Kidney (tissue), 14 donors: Measurements from ENCODE around the gene KCNAB2. TPM values are rescaled to one million over a fixed set of nuclear protein-coding genes. Genes with fewer than 3 reads are reported as not detected.

Experiments used
- DNase-seq, 5 donors: peaks; one replicate each; pipeline ENCODE4 v3.0.0-alpha.2; 2013 to 2020
- FAIRE-seq: peaks from 2 replicates; lab custom pipeline; 2012; peaks lifted over from hg19 to GRCh38; lab: Jason Lieb, UNC
- H3K27ac ChIP-seq, 2 donors: one replicate each; pipeline ENCODE4 v1.7.0; 2013; ENCODE audit warnings: low read depth in 2 of 2, low read length in 2 of 2, inconsistent platforms in 1 of 2
- H3K27me3 ChIP-seq: one replicate; pipeline ENCODE4 v1.7.1; 2013; ENCODE audit warnings: low read length, inconsistent platforms; ENCODE audit not compliant: control insufficient read depth, insufficient read depth
- H3K36me3 ChIP-seq, 3 donors: one replicate each; pipeline versions ENCODE4 v1.7.0 to v1.7.1; 2013; ENCODE audit warnings: low read length in 3 of 3, control low read depth in 1 of 3, inconsistent platforms in 1 of 3; ENCODE audit not compliant: insufficient read depth in 3 of 3, control insufficient read depth in 2 of 3
- H3K4me1 ChIP-seq, 3 donors: one replicate each; pipeline versions ENCODE4 v1.7.0 to v1.7.1; 2013; ENCODE audit warnings: low read length in 3 of 3, inconsistent platforms in 1 of 3, low read depth in 1 of 3; ENCODE audit not compliant: control insufficient read depth in 2 of 3, insufficient read depth in 2 of 3
- H3K4me3 ChIP-seq, 3 donors: one replicate each; pipeline versions ENCODE4 v1.7.0 to v1.8.1; 2013; ENCODE audit warnings: low read length in 3 of 3, control low read depth in 1 of 3, inconsistent platforms in 1 of 3
- H3K9ac ChIP-seq, 3 donors: one replicate each; pipeline versions ENCODE4 v1.7.0 to v1.7.1; 2013; ENCODE audit warnings: low read length in 3 of 3, control low read depth in 1 of 3, inconsistent platforms in 1 of 3
- H3K9me3 ChIP-seq, 3 donors: one replicate each; pipeline versions ENCODE4 v1.7.0 to v1.7.1; 2013; ENCODE audit warnings: low read length in 3 of 3, control low read depth in 1 of 3, inconsistent platforms in 1 of 3; ENCODE audit not compliant: control insufficient read depth in 2 of 3, insufficient read depth in 1 of 3
- intact Hi-C: fragments of 100-400 bp; cut with DNase I; formaldehyde crosslinking; loops from one replicate; pipeline ENCODE4 v1.11.1; 2022
- polyA plus RNA-seq: library from polyadenylated mRNA; stranded (reverse); fragments of 350-450 nt; fragmentation: Illumina TruSeq; extraction: RNeasy Lipid Tissue Mini Kit (QIAGEN cat#74804); gene quantifications from one replicate; pipeline ENCODE4 v1.2.3, GENCODE V29; 2014; ENCODE audit warnings: low read depth, low replicate concordance; ENCODE audit not compliant: insufficient read depth
- total RNA-seq: library from RNA; stranded (reverse); fragmentation: NEBNext Ultra II Directional; extraction: Animal tissue kit (Norgen Biotek cat#: 25700); gene quantifications from one replicate; pipeline ENCODE4 v1.2.1, GENCODE V29; 2021
- TF ChIP-seq, protein P1 (sequence below): IDR thresholded peaks from 3 replicates; pipeline ENCODE4 v1.5.1; 2012; ENCODE audit warnings: mild to moderate bottlenecking, moderate library complexity, borderline replicate concordance; ENCODE audit not compliant: insufficient read depth; ENCODE audit errors: extremely low read depth
- donor health status: control.
- donor health status: control.
- donor health status: control.
- donor health status: control.
- donor health status: control.
- donor health status: DM: yes; HTN: yes; CAD: no.
- donor health status: Normal renal cell carcinoma (clear cell type).

Gene KCNAB2
- total and polyA plus RNA-seq, 2 donors from 2014 or later = 19.6 to 28.1 TPM

DNA sequence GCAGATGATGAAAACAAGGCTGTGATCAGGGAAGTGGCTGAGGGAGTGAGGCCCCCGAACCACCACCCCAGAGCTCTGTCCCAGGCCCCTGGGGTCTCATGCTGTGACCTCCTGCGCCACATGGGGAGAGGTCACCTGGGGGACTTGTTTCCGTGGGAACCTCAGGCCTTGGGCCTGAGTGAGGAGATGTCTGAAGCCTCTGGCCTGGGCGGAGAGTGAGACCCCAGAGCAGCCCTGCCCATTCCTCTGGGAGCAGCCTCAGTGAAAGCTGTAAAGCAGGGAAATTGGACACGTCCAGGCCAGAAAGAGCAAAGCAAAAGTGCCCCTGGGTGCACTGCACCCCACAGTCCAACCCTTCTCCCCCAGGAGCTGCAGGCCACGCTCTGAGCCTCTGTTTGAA, 37.0 kb upstream of the KCNAB2 start:
- TF ChIP-seq, protein P1, sequence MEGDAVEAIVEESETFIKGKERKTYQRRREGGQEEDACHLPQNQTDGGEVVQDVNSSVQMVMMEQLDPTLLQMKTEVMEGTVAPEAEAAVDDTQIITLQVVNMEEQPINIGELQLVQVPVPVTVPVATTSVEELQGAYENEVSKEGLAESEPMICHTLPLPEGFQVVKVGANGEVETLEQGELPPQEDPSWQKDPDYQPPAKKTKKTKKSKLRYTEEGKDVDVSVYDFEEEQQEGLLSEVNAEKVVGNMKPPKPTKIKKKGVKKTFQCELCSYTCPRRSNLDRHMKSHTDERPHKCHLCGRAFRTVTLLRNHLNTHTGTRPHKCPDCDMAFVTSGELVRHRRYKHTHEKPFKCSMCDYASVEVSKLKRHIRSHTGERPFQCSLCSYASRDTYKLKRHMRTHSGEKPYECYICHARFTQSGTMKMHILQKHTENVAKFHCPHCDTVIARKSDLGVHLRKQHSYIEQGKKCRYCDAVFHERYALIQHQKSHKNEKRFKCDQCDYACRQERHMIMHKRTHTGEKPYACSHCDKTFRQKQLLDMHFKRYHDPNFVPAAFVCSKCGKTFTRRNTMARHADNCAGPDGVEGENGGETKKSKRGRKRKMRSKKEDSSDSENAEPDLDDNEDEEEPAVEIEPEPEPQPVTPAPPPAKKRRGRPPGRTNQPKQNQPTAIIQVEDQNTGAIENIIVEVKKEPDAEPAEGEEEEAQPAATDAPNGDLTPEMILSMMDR = no peak
- no peaks in the 10 kb centered on the region for H3K27me3 ChIP-seq
- peak in 1 of 5 donors; percentile 45 for DNase-seq
- H3K27ac ChIP-seq = no peak overlapping the region
- FAIRE-seq = no peak
- no peaks in the 10 kb centered on the region for H3K36me3 ChIP-seq
- H3K9me3 ChIP-seq = no peaks in the 10 kb centered on the region
- H3K4me3 ChIP-seq = no peak overlapping the region
- H3K9ac ChIP-seq = no peak overlapping the region
- H3K4me1 ChIP-seq = no peaks in the 10 kb centered on the region
- intact Hi-C loops = no loop called here

DNA sequence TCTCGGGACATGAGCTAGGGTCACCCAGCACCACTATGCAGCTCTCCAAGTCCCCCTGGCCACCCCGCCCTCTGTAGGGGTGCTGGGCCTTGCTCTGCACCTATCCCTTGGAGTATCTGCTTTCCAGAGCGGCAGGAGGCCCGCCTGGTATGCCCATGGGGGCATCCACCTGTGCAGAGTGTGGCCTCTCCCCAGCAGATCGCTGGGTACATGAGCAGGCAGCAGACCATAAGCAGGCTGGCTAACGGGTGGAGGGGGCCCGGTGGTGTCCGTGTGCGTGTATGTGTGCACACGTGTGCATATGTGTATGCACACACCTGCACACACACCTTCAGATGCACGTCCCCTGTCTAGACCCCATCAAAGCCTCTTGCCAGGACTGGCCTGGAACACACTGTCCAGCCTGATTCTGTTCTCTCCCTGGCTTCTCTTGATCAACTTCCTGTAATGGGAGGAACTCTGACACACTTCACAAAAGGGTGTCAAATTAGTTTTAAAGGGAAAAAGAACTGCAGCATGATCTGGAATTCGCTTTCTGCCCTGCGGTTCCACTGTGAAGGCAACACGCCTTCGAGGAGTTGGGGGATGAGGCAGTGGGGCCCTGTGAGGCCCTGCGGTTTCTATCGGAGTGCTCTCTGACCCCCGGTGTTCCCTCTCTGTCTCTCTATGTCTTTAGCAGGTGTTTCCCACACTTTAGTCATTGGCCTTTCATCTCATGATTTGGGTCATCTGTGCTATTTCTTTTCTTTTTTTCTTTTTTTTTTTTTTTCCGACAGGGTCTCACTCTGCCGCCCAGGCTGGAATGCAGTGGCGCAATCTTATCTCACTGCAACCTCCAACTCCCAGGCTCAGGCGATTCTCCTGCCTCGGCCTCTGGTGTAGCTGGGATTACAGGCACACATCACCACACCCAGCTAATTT, 36.3 kb upstream of the KCNAB2 start:
- DNase-seq (peak in 2 of 5 donors; percentile 14 to 30), FAIRE-seq (no peak)
- H3K27me3 ChIP-seq = no peaks in the 10 kb centered on the region
- H3K4me3 ChIP-seq = no peak overlapping the region
- H3K27ac ChIP-seq = no peak overlapping the region
- intact Hi-C loops = no loop called here
- H3K4me1 ChIP-seq = no peaks in the 10 kb centered on the region
- no peak overlapping the region for H3K9ac ChIP-seq
- H3K9me3 ChIP-seq = no peaks in the 10 kb centered on the region
- H3K36me3 ChIP-seq = no peaks in the 10 kb centered on the region
- TF ChIP-seq, protein P1 = no peak

DNA sequence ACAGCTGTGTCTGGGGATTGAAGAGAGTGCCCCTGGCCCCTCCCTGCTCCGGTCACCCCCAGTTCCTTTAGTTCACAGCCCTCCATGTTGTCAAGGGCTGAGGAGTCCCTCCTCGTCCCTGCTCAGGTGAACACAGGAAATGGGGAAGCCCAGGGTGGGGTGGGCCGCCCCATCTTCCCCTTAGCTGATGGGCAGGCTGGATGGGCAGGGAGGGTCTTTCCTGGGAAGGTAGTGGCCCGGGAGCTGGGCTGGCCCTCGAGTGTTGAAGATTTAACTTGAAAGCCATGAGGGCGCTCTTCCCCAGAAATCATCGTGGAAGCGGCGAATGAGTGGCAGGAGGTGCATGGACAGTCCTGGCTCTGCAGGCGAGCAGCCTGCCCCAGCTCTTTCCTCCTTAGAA, 35.1 kb upstream of the KCNAB2 start:
- Histone ChIP-seq H3K9me3 (no peaks in the 10 kb centered on the region), H3K27me3 (no peaks in the 10 kb centered on the region), H3K9ac (no peak overlapping the region), H3K4me3 (no peak overlapping the region), H3K36me3 (no peaks in the 10 kb centered on the region), H3K4me1 (no peaks in the 10 kb centered on the region), H3K27ac (no peak overlapping the region)
- DNase-seq = peak in 1 of 5 donors; percentile 32
- no peak for FAIRE-seq
- TF ChIP-seq, protein P1 = no peak
- intact Hi-C loops = no loop called here
